Measurements from ENCODE around the gene UNCX.

GRCh38 chr7:1279041-1279440, 46.4 kb downstream of the UNCX start:
- TF ChIP-seq CTCF (conservative IDR thresholded peaks at IDR 0.05; ENCODE audit: low read depth in 2 of 2) (no peak), CREB1 (CRISPR knock-in tag; IDR thresholded peaks at IDR 0.05; ENCODE audit: low read depth) (no peak), POLR2AphosphoS5 (IDR thresholded peaks at IDR 0.05; ENCODE audit: low read depth) (no peak), REST (IDR thresholded peaks at IDR 0.05; ENCODE audit: unreplicated experiment) (no peak), EZH2 (IDR thresholded peaks at IDR 0.05; ENCODE audit: low read depth, unreplicated experiment) (no peak), NANOG (IDR thresholded peaks at IDR 0.05; ENCODE audit: borderline replicate concordance) (no peak), JUNB (IDR thresholded peaks at IDR 0.05; ENCODE audit: unreplicated experiment) (no peak), EZH2phosphoT487 (IDR thresholded peaks at IDR 0.05; ENCODE audit: unreplicated experiment) (no peak), ZNF462 (CRISPR knock-in tag; IDR thresholded peaks at IDR 0.05) (no peak)
